SK-N-SH (cell line): Measurements from ENCODE around the gene MTUS2. TPM values are rescaled to one million over a fixed set of nuclear protein-coding genes. Genes with fewer than 3 reads are reported as not detected.

ENCODE experiments used
- CTCF ChIA-PET: fragments of 300-600, 350-600 bp; formaldehyde crosslinking; extraction: SDS; loops from one replicate; lab custom pipeline; 2021; lab: Yijun Ruan, JAX
- POLR2A ChIA-PET: fragments of 350-600 bp; sonication (Branson Sonifier 250); formaldehyde crosslinking; extraction: SDS; loops from one replicate; lab custom pipeline; 2020; ENCODE audit warnings: antibody characterized with exemption, inconsistent platforms; lab: Yijun Ruan, JAX
- DNase-seq: peaks from one replicate; pipeline ENCODE4 v3.0.0; 2012
- H2AFZ ChIP-seq: fragments of 200-600 bp; sonication (generic); 2 replicates; pipeline ENCODE4 v1.8.1; 2016; ENCODE audit warnings: antibody characterized with exemption, mild to moderate bottlenecking, low read depth
- H3F3A ChIP-seq: fragments of 200-600 bp; sonication (generic); replicated peaks from 2 replicates; pipeline ENCODE3; 2016; ENCODE audit warnings: antibody characterized with exemption, mild to moderate bottlenecking; ENCODE audit not compliant: insufficient read depth
- H3K27ac ChIP-seq, 2 experiments: fragments of 200-500 bp in 1 of 2; fragments of 200-600 bp in 1 of 2; sonication (Bioruptor generic) in 1 of 2; sonication (generic), shearing (Covaris generic) in 1 of 2; 2 replicates each; pipeline versions ENCODE4 v1.5.1 to v1.6.1; 2014 to 2016; ENCODE audit warnings: low read depth in 2 of 2, inconsistent platforms in 1 of 2, low read length in 1 of 2, mild to moderate bottlenecking in 1 of 2, mixed read lengths in 1 of 2
- H3K27me3 ChIP-seq: fragments of 200-600 bp; sonication (generic), shearing (Covaris generic); 2 replicates; pipeline ENCODE4 v1.6.1; 2016; ENCODE audit warnings: mixed run types; ENCODE audit not compliant: insufficient read depth
- H3K36me3 ChIP-seq, 2 experiments: fragments of 200-500 bp in 1 of 2; fragments of 200-600 bp in 1 of 2; sonication (Bioruptor generic) in 1 of 2; sonication (generic) in 1 of 2; replicated peaks in 1 of 2; 2 replicates each; pipeline versions ENCODE3 to v1.5.1; 2014 to 2016; ENCODE audit warnings: low read length in 1 of 2, mild to moderate bottlenecking in 1 of 2; ENCODE audit not compliant: insufficient read depth in 2 of 2, control insufficient read depth in 1 of 2
- H3K4me1 ChIP-seq, 2 experiments: fragments of 200-500 bp in 1 of 2; fragments of 200-600 bp in 1 of 2; sonication (Bioruptor generic) in 1 of 2; sonication (generic), shearing (Covaris generic) in 1 of 2; 2 replicates each; pipeline versions ENCODE4 v1.5.1 to v1.6.1; 2014 to 2016; ENCODE audit warnings: low read depth in 1 of 2, low read length in 1 of 2, mixed run types in 1 of 2; ENCODE audit not compliant: insufficient read depth in 2 of 2, control insufficient read depth in 1 of 2
- H3K4me2 ChIP-seq: fragments of 200-600 bp; sonication (generic), shearing (Covaris generic); 2 replicates; pipeline ENCODE4 v1.6.1; 2017; ENCODE audit warnings: mixed run types
- H3K4me3 ChIP-seq, 2 experiments: fragments of 200-500 bp in 1 of 2; fragments of 200-600 bp in 1 of 2; sonication (Bioruptor generic) in 1 of 2; sonication (generic), shearing (Covaris generic) in 1 of 2; 2 replicates each; pipeline versions ENCODE4 v1.5.1 to v1.8.1; 2014 to 2016; ENCODE audit warnings: low read depth in 2 of 2, inconsistent platforms in 1 of 2, low read length in 1 of 2, mild to moderate bottlenecking in 1 of 2, mixed read lengths in 1 of 2, moderate library complexity in 1 of 2
- H3K79me2 ChIP-seq: fragments of 200-600 bp; sonication (generic); 2 replicates; pipeline ENCODE4 v1.8.1; 2017; ENCODE audit warnings: mild to moderate bottlenecking; ENCODE audit not compliant: insufficient read depth
- H3K9ac ChIP-seq: fragments of 200-600 bp; sonication (generic); 2 replicates; pipeline ENCODE4 v1.6.1; 2017; ENCODE audit warnings: mixed run types
- H3K9me2 ChIP-seq: fragments of 200-600 bp; sonication (generic); 2 replicates; pipeline ENCODE4 v1.6.1; 2017; ENCODE audit warnings: mixed run types
- H3K9me3 ChIP-seq: fragments of 200-600 bp; sonication (generic); 2 replicates; pipeline ENCODE4 v1.6.1; 2017; ENCODE audit warnings: mixed run types, mild to moderate bottlenecking, moderate library complexity
- H4K20me1 ChIP-seq: fragments of 200-600 bp; sonication (generic); 2 replicates; pipeline ENCODE4 v1.6.1; 2017; ENCODE audit warnings: mild to moderate bottlenecking, mixed run types; ENCODE audit not compliant: insufficient read depth
- CHD2 ChIP-seq: fragments of 150-350 bp; IDR thresholded peaks from 2 replicates; pipeline ENCODE4 v1.6.1; 2018; ENCODE audit warnings: low read length; ENCODE audit not compliant: partially characterized antibody
- ELF1 ChIP-seq: IDR thresholded peaks from 2 replicates; pipeline ENCODE4 v1.4.0; 2012
- FOSL2 ChIP-seq: IDR thresholded peaks from 2 replicates; pipeline ENCODE4 v1.4.0; 2012; ENCODE audit warnings: low read depth, mild to moderate bottlenecking, moderate library complexity, borderline replicate concordance
- FOXJ3 ChIP-seq: sonication (generic); formaldehyde crosslinking; IDR thresholded peaks from 2 replicates; pipeline ENCODE4 v1.5.1; 2020; ENCODE audit warnings: mild to moderate bottlenecking, missing genetic modification reagents
- FOXM1 ChIP-seq: IDR thresholded peaks from 2 replicates; pipeline ENCODE4 v1.4.0; 2012; ENCODE audit warnings: low read depth, mild to moderate bottlenecking
- JUND ChIP-seq: IDR thresholded peaks from 2 replicates; pipeline ENCODE4 v1.4.0; 2012
- NFIC ChIP-seq: IDR thresholded peaks from 2 replicates; pipeline ENCODE4 v1.4.0; 2012; ENCODE audit warnings: borderline replicate concordance
- NRF1 ChIP-seq: IDR thresholded peaks from 2 replicates; pipeline ENCODE4 v1.6.1; 2012; ENCODE audit warnings: low read depth, mild to moderate bottlenecking, low read length
- RAD21 ChIP-seq: IDR thresholded peaks from 2 replicates; pipeline ENCODE4 v1.6.1; 2012; ENCODE audit warnings: mild to moderate bottlenecking, low read length
- RCOR1 ChIP-seq: fragments of 150-350 bp; IDR thresholded peaks from 2 replicates; pipeline ENCODE4 v1.6.1; 2017; ENCODE audit warnings: antibody characterized with exemption, low read length
- SIN3A ChIP-seq: IDR thresholded peaks from 2 replicates; pipeline ENCODE4 v1.6.1; 2012; ENCODE audit warnings: low read depth, mild to moderate bottlenecking, low read length, moderate library complexity, borderline replicate concordance
- SMC3 ChIP-seq: IDR thresholded peaks from 2 replicates; pipeline ENCODE4 v1.6.1; 2012; ENCODE audit warnings: low read depth, low read length, improper control_type of control experiment
- TCF12 ChIP-seq: IDR thresholded peaks from 2 replicates; pipeline ENCODE4 v1.4.0; 2012
- TEAD4 ChIP-seq: IDR thresholded peaks from 2 replicates; pipeline ENCODE4 v1.4.0; 2012; ENCODE audit warnings: mild to moderate bottlenecking, borderline replicate concordance; ENCODE audit not compliant: insufficient read depth
- YY1 ChIP-seq: IDR thresholded peaks from 2 replicates; pipeline ENCODE4 v1.4.0; 2012; ENCODE audit warnings: low read depth, mild to moderate bottlenecking
- WGBS: methylation state at CpG from one replicate; pipeline ENCODE4 v1.1.6; 2017; ENCODE audit warnings: low lambda C conversion rate; 5-methylcytosine and 5-hydroxymethylcytosine counted together
- polyA plus RNA-seq, 3 experiments: library from polyadenylated mRNA; depleted of rRNA; stranded (reverse); fragments of >200 nt; gene quantifications; 2 replicates each; pipeline ENCODE4 v1.2.3, GENCODE V29; 2012
- TF ChIP-seq, protein P1 (sequence below): IDR thresholded peaks from 2 replicates; pipeline ENCODE4 v1.6.1; 2012; ENCODE audit warnings: mild to moderate bottlenecking, low read depth, low read length, moderate library complexity
- TF ChIP-seq, protein P2 (sequence below): IDR thresholded peaks from 2 replicates; pipeline ENCODE4 v1.4.0; 2012; ENCODE audit warnings: low read depth, borderline replicate concordance
- TF ChIP-seq, protein P3 (sequence below): IDR thresholded peaks from 2 replicates; pipeline ENCODE4 v1.4.0; 2012; ENCODE audit warnings: low read depth, borderline replicate concordance

Gene MTUS2
- polyA plus RNA-seq, 1 of the 3 experiments (the other 2 are of a cell fraction) = 1.7 TPM

GRCh38 chr13:28849441-28849840, 29.3 kb downstream of the MTUS2 start:
- Histone ChIP-seq H3K4me1 (no peaks in the 10 kb centered on the region), H3F3A (no peaks in the 10 kb centered on the region), H3K9me2 (no peaks in the 10 kb centered on the region), H3K4me2 (no peak overlapping the region), H3K36me3 (no peaks in the 10 kb centered on the region), H3K27ac (no peak overlapping the region), H4K20me1 (no peaks in the 10 kb centered on the region), H3K9me3 (no peaks in the 10 kb centered on the region), H3K79me2 (no peaks in the 10 kb centered on the region), H3K9ac (no peak overlapping the region), H3K27me3 (no peaks in the 10 kb centered on the region), H2AFZ (no peak overlapping the region), H3K4me3 (no peak overlapping the region)
- CTCF ChIA-PET = no interaction called here
- DNase-seq = no peak
- TF ChIP-seq CHD2 (no peak), YY1 (no peak), JUND (no peak), TCF12 (no peak), FOXJ3 (CRISPR knock-in tag) (no peak), SIN3A (no peak), RCOR1 (no peak), RAD21 (no peak), FOSL2 (no peak), TEAD4 (no peak), FOXM1 (no peak), NRF1 (no peak), ELF1 (no peak), SMC3 (no peak), NFIC (no peak)
- TF ChIP-seq, protein P1, sequence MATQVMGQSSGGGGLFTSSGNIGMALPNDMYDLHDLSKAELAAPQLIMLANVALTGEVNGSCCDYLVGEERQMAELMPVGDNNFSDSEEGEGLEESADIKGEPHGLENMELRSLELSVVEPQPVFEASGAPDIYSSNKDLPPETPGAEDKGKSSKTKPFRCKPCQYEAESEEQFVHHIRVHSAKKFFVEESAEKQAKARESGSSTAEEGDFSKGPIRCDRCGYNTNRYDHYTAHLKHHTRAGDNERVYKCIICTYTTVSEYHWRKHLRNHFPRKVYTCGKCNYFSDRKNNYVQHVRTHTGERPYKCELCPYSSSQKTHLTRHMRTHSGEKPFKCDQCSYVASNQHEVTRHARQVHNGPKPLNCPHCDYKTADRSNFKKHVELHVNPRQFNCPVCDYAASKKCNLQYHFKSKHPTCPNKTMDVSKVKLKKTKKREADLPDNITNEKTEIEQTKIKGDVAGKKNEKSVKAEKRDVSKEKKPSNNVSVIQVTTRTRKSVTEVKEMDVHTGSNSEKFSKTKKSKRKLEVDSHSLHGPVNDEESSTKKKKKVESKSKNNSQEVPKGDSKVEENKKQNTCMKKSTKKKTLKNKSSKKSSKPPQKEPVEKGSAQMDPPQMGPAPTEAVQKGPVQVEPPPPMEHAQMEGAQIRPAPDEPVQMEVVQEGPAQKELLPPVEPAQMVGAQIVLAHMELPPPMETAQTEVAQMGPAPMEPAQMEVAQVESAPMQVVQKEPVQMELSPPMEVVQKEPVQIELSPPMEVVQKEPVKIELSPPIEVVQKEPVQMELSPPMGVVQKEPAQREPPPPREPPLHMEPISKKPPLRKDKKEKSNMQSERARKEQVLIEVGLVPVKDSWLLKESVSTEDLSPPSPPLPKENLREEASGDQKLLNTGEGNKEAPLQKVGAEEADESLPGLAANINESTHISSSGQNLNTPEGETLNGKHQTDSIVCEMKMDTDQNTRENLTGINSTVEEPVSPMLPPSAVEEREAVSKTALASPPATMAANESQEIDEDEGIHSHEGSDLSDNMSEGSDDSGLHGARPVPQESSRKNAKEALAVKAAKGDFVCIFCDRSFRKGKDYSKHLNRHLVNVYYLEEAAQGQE = no peak
- TF ChIP-seq, protein P2, sequence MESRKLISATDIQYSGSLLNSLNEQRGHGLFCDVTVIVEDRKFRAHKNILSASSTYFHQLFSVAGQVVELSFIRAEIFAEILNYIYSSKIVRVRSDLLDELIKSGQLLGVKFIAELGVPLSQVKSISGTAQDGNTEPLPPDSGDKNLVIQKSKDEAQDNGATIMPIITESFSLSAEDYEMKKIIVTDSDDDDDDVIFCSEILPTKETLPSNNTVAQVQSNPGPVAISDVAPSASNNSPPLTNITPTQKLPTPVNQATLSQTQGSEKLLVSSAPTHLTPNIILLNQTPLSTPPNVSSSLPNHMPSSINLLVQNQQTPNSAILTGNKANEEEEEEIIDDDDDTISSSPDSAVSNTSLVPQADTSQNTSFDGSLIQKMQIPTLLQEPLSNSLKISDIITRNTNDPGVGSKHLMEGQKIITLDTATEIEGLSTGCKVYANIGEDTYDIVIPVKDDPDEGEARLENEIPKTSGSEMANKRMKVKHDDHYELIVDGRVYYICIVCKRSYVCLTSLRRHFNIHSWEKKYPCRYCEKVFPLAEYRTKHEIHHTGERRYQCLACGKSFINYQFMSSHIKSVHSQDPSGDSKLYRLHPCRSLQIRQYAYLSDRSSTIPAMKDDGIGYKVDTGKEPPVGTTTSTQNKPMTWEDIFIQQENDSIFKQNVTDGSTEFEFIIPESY = no peak
- TF ChIP-seq, protein P3, sequence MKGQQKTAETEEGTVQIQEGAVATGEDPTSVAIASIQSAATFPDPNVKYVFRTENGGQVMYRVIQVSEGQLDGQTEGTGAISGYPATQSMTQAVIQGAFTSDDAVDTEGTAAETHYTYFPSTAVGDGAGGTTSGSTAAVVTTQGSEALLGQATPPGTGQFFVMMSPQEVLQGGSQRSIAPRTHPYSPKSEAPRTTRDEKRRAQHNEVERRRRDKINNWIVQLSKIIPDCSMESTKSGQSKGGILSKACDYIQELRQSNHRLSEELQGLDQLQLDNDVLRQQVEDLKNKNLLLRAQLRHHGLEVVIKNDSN = no peak
- POLR2A ChIA-PET = no interaction called here
- 0% methylated on average over 3 of the region's 3 CpGs for WGBS
